C4-2B (cell line): ENCODE data around the gene TIAM2.
A peak's percentile ranks its signal among the peaks of the same experiment; 100 is the strongest.

Experiments
- H3K27ac ChIP-seq: fragments of 450-650 bp; 2 replicates; pipeline ENCODE4 v1.5.1; 2017
- ZFX ChIP-seq: fragments of 450-650 bp; IDR thresholded peaks from 2 replicates; pipeline ENCODE4 v1.6.1; 2017
- TF ChIP-seq, protein P1 (sequence below): fragments of 450-650 bp; conservative IDR thresholded peaks from 2 replicates; pipeline ENCODE4 v1.5.1; 2017; ENCODE audit warnings: mild to moderate bottlenecking

Gene TIAM2

GRCh38 chr6:155163601-155164000 is 168.5 kb downstream of the TIAM2 start:
- no peak for TF ChIP-seq ZFX
- TF ChIP-seq, protein P1, sequence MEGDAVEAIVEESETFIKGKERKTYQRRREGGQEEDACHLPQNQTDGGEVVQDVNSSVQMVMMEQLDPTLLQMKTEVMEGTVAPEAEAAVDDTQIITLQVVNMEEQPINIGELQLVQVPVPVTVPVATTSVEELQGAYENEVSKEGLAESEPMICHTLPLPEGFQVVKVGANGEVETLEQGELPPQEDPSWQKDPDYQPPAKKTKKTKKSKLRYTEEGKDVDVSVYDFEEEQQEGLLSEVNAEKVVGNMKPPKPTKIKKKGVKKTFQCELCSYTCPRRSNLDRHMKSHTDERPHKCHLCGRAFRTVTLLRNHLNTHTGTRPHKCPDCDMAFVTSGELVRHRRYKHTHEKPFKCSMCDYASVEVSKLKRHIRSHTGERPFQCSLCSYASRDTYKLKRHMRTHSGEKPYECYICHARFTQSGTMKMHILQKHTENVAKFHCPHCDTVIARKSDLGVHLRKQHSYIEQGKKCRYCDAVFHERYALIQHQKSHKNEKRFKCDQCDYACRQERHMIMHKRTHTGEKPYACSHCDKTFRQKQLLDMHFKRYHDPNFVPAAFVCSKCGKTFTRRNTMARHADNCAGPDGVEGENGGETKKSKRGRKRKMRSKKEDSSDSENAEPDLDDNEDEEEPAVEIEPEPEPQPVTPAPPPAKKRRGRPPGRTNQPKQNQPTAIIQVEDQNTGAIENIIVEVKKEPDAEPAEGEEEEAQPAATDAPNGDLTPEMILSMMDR: no peak
- H3K27ac ChIP-seq: no peak overlapping the region

DNA sequence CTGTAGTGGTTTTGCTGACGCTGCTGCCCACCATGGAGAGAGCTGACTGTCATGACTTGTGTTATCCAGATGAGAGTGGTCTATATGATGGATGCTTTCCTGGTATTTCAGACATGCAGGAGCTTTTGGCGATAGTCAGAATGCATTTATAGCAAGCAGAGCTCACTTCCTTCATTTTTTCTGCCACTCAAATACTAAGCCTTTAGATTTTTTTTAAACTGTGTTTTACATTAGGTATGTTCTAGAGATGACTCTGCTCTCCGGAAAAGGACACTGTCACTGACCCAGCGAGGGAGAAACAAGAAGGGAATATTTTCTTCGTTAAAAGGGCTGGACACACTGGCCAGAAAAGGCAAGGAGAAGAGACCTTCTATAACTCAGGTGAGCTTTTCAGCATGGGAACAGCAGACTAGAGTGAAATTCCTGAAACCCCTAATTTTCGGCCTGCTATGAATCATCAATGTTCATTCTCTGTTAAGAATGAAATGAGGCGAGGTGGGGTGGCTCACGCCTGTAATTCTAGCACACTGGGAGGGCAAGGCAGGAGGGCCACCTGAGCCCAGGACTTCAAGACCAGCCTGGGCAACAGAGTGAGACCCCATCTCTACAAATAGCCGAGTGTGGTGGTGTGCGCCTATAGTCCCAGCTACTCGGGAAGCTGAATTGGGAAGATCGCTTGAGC is 170.1 kb downstream of the TIAM2 start:
- H3K27ac ChIP-seq: no peak overlapping the region
- no peak for TF ChIP-seq ZFX
- TF ChIP-seq, protein P1: no peak

- TF ChIP-seq ZFX: no peak
- no peak overlapping the region for H3K27ac ChIP-seq
These were observed 175.4 kb downstream of the TIAM2 start for GRCh38 chr6:155170519-155170918.

- TF ChIP-seq, protein P1: no peak
- no peak for TF ChIP-seq ZFX
- H3K27ac ChIP-seq: no peak overlapping the region
These were observed 176.1 kb downstream of the TIAM2 start for GRCh38 chr6:155171109-155171746.

DNA sequence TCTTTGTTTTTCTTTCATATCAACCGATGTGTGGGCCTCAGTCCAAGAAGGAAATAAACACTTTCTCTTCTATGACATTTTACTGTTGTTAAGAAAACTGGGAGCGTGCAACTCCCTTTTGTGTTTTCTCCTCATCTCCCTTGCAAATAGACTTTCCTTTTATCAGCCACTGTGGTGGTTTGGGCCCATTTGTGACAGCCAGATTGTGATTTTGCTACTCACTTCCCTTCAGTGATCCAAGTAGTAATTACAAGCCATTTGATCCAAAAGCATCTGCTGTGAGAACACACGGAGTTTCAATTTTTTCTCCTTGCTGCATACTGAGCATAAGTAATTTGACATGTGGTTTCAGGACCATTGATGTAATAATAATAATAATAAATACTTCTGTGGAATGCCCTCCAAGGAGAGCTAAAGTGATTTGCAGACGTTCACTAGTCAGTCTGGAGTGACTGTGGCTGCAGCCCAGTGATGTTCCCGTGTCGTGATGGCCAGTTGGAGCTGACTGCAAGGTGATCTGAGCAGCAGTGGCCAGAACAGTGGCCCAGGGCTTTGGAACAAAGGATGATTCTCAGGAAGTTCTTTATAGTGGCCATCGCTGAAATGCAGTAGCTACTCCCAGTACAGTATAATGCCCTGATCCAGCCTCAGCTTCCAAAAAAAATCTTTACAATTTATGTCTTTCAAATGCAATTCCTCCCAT is 176.8 kb downstream of the TIAM2 start:
- no peak overlapping the region for H3K27ac ChIP-seq
- no peak for TF ChIP-seq ZFX
- TF ChIP-seq, protein P1: no peak

GRCh38 chr6:155173488-155173887 is 178.4 kb downstream of the TIAM2 start:
- H3K27ac ChIP-seq: no peak overlapping the region
- TF ChIP-seq, protein P1: no peak
- TF ChIP-seq ZFX: no peak

GRCh38 chr6:155174576-155175211 is 179.6 kb downstream of the TIAM2 start:
- TF ChIP-seq ZFX: no peak
- TF ChIP-seq, protein P1: peak; percentile 70
- H3K27ac ChIP-seq: no peak overlapping the region
